Measurements from ENCODE around the gene TRIM13.
"Not testable (repeated sequence)": the region's sequence is repeated elsewhere in the genome, so short reads cannot be mapped to it uniquely, and the experiment has no call there.

TRIM13 gene

DNA sequence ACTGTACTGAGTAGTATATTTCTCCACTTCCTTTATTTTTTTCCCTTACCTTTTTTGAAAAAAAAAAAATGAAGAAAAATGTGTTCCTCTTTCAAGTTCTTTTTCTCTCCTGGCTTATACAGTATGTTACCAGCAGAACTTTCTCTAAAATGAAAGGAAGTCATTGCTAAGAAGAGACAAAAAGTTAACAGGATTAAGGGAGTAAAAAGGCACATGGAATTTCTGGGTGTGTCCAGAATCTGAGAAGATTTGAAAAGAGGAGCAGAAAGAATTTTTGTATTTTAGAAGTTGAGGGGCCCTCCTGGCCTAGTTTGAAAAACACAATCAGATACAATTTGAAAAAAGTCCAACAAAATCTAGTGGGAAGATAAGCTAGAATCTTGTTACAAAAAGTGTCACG, 21.0 kb upstream of the TRIM13 start:
- no peaks in the 10 kb centered on the region for H3K27me3 ChIP-seq (replicated peaks; ENCODE audit: control insufficient read depth, insufficient read depth, low read length, poor library complexity, severe bottlenecking)
- no peaks in the 10 kb centered on the region for H3K4me1 ChIP-seq (ENCODE audit: control insufficient read depth, insufficient read depth, low read length, poor library complexity, severe bottlenecking)
- no peak overlapping the region for H3K4me3 ChIP-seq (ENCODE audit: insufficient read depth, low read depth, low read length, poor library complexity, severe bottlenecking)
- no peaks in the 10 kb centered on the region for H3K36me3 ChIP-seq (ENCODE audit: control insufficient read depth, insufficient read depth, low read length)
- DNase-seq = no peak
- H3K27ac ChIP-seq (ENCODE audit: insufficient read depth, low read length, poor library complexity, severe bottlenecking) = no peak overlapping the region
- no peaks in the 10 kb centered on the region for H3K9me3 ChIP-seq (ENCODE audit: control insufficient read depth, low read length)

DNA sequence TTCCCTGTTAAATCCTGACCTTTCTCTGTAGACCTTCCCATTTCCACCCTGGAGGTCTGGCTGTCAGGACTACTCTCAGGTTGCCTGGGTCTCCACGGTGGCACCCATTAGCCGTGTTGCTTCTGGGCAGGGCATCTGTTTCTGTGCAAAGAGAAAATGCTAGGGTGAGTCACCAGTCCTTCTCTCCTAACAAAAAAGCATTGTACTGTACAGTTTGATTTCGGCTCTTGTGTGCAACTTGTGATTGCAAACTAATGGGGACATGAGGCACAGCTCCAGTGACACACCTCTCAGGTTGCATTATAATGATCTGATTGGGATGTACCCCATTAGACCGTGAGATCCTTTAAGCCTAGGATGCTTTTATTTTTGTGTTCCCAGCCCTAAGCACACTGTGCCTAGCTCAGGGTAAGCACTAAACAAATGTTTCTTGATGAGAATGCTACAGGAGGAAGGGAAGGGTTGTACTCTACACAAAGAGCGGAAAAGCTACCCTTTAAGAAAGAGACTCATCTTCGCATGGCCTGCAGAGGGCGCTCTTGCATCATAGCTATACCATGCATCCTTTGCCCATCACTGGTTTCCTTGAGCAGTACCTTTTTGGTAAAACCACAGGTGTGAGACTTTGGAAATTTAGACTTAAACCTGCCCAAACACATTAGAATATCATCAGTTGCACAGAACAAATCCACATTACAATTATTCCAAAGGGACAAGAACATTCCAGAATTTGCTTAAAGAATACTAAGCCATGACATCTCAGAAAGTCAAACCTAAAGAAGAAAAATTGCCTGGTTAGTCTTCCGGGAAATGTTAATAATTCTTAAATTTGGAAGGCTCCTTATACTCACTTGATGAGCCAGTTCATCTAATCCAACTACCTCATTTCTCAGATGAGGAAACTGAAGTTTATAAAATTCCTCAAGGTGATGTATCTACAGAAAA, 20.3 kb upstream of the TRIM13 start:
- H3K4me3 ChIP-seq (ENCODE audit: insufficient read depth, low read depth, low read length, poor library complexity, severe bottlenecking) = no peak overlapping the region
- H3K27ac ChIP-seq (ENCODE audit: insufficient read depth, low read length, poor library complexity, severe bottlenecking) = no peak overlapping the region
- H3K4me1 ChIP-seq (ENCODE audit: control insufficient read depth, insufficient read depth, low read length, poor library complexity, severe bottlenecking) = no peaks in the 10 kb centered on the region
- H3K27me3 ChIP-seq (replicated peaks; ENCODE audit: control insufficient read depth, insufficient read depth, low read length, poor library complexity, severe bottlenecking) = no peaks in the 10 kb centered on the region
- H3K36me3 ChIP-seq (ENCODE audit: control insufficient read depth, insufficient read depth, low read length) = no peaks in the 10 kb centered on the region
- DNase-seq = peak; percentile 52 to 70 (median 58)
- H3K9me3 ChIP-seq (ENCODE audit: control insufficient read depth, low read length) = no peaks in the 10 kb centered on the region

DNA sequence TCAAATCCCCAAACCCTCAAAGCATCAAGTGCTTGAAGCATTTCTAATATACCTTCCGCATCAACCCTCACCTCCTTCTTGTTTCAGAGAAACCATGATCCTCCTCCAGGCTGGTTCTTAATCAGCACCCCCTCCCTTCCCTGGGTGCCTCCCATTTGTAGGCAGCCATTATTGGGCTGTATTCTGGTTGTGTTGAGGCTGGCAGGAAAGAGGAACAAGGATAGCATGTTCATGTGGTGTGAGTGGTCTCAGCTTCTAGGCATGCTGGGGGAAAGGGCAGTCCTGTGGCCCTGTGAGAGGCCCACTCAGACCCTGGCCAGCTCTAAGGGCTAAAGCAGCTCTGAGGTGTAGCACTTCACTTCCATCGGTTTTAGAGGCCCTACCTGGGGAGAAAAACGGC, 18.9 kb upstream of the TRIM13 start:
- Histone ChIP-seq H3K9me3 (ENCODE audit: control insufficient read depth, low read length) (no peaks in the 10 kb centered on the region), H3K27ac (ENCODE audit: insufficient read depth, low read length, poor library complexity, severe bottlenecking) (no peak overlapping the region), H3K27me3 (replicated peaks; ENCODE audit: control insufficient read depth, insufficient read depth, low read length, poor library complexity, severe bottlenecking) (no peaks in the 10 kb centered on the region), H3K36me3 (ENCODE audit: control insufficient read depth, insufficient read depth, low read length) (no peaks in the 10 kb centered on the region), H3K4me3 (ENCODE audit: insufficient read depth, low read depth, low read length, poor library complexity, severe bottlenecking) (no peak overlapping the region), H3K4me1 (ENCODE audit: control insufficient read depth, insufficient read depth, low read length, poor library complexity, severe bottlenecking) (no peaks in the 10 kb centered on the region)
- no peak for DNase-seq

DNA sequence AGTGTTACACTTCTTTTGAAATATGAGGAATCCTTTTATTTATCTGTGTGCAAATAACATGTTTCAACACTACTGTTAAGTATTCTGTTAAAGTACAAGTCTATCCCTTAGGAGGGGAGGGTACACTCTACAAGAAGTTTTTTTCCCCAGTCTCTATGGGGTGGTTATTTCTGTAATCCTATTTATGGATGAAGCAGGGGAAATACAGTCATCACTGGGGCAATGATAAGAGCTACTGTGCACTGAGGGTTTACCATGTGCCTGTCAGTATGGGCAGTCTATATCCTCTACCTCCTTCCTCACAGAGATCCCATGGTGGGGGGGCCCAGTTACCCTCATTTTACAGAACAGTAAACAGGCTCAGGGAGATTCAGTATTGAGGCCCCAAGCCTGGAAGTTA, 16.6 kb upstream of the TRIM13 start:
- no peak overlapping the region for H3K27ac ChIP-seq (ENCODE audit: insufficient read depth, low read length, poor library complexity, severe bottlenecking)
- no peaks in the 10 kb centered on the region for H3K27me3 ChIP-seq (replicated peaks; ENCODE audit: control insufficient read depth, insufficient read depth, low read length, poor library complexity, severe bottlenecking)
- H3K4me3 ChIP-seq (ENCODE audit: insufficient read depth, low read depth, low read length, poor library complexity, severe bottlenecking) = no peak overlapping the region
- H3K36me3 ChIP-seq (ENCODE audit: control insufficient read depth, insufficient read depth, low read length) = no peaks in the 10 kb centered on the region
- DNase-seq = no peak
- H3K4me1 ChIP-seq (ENCODE audit: control insufficient read depth, insufficient read depth, low read length, poor library complexity, severe bottlenecking) = no peaks in the 10 kb centered on the region
- no peaks in the 10 kb centered on the region for H3K9me3 ChIP-seq (ENCODE audit: control insufficient read depth, low read length)

DNA sequence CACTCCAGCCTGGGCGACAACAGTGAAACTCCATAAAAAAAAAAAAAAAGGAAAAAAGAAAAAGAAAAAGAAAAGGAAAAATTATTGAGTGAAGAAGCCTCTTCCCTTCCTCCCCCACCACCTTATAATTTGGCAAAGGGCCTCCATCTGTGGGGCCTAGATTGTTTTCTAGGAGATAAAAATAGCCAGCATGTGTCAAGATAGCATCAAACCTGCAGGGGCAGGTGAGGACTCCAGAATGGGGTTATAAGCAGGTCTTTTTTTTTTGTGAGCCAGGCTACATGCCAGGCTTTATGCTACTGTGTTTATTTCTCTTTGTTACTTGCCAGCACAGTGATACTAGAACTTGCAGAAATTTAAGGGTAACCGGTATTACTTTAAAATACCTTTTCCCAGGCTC, 11.7 kb upstream of the TRIM13 start:
- H3K36me3 ChIP-seq (ENCODE audit: control insufficient read depth, insufficient read depth, low read length) = no peaks in the 10 kb centered on the region

DNA sequence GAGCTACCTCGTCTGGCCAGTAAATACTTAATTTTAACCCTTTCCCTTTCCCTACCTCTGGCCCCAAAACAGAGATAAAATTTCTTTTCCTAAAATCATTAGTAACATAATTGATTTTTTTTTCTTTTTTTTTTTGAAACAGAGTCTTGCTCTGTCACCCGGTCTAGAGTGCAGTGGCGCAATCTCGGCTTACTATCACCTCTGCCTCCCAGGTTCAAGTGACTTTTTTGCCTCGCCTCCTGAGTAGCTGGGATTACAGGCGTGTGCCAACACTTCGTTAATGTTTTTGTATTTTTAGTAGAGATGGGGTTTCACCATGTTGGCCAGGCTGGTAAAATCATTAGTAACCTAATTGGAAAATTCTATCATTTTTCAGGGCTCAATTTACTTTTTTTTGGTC, 10.4 kb upstream of the TRIM13 start:
- no peak for DNase-seq
- no peaks in the 10 kb centered on the region for H3K27me3 ChIP-seq (replicated peaks; ENCODE audit: control insufficient read depth, insufficient read depth, low read length, poor library complexity, severe bottlenecking)
- H3K4me1 ChIP-seq (ENCODE audit: control insufficient read depth, insufficient read depth, low read length, poor library complexity, severe bottlenecking) = no peaks in the 10 kb centered on the region
- H3K9me3 ChIP-seq (ENCODE audit: control insufficient read depth, low read length) = no peaks in the 10 kb centered on the region
- H3K4me3 ChIP-seq (ENCODE audit: insufficient read depth, low read depth, low read length, poor library complexity, severe bottlenecking) = no peak overlapping the region
- no peak overlapping the region for H3K27ac ChIP-seq (ENCODE audit: insufficient read depth, low read length, poor library complexity, severe bottlenecking)
- H3K36me3 ChIP-seq (ENCODE audit: control insufficient read depth, insufficient read depth, low read length) = no peaks in the 10 kb centered on the region

More for the DNA sequence above, 11.7 kb upstream of the TRIM13 start:
- H3K4me3 ChIP-seq (ENCODE audit: insufficient read depth, low read depth, low read length, poor library complexity, severe bottlenecking) = no peak overlapping the region
- no peak overlapping the region for H3K27ac ChIP-seq (ENCODE audit: insufficient read depth, low read length, poor library complexity, severe bottlenecking)
- no peaks in the 10 kb centered on the region for H3K4me1 ChIP-seq (ENCODE audit: control insufficient read depth, insufficient read depth, low read length, poor library complexity, severe bottlenecking)
- H3K9me3 ChIP-seq (ENCODE audit: control insufficient read depth, low read length) = no peaks in the 10 kb centered on the region
- H3K27me3 ChIP-seq (replicated peaks; ENCODE audit: control insufficient read depth, insufficient read depth, low read length, poor library complexity, severe bottlenecking) = no peaks in the 10 kb centered on the region
- no peak for DNase-seq

DNA sequence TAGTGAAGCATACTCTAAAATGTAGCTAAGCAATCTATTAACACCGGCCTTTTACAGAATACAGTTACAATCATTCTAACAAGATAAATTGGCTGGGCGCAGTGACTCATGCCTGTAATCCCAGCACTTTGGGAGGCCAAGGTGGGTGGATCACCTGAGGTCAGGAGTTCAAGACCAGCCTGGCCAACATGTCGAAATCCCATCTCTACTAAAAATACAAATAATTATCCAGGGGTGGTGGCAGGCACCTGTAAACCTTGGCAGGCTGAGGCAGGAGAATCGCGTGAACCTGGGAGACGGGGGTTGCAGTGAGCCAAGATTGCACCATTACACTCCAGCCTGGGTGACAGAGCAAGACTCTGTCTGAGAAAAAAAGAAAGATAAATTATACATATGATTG, 6.2 kb upstream of the TRIM13 start:
- H3K27ac ChIP-seq (ENCODE audit: insufficient read depth, low read length, poor library complexity, severe bottlenecking); DNase-seq; H3K27me3 ChIP-seq (replicated peaks; ENCODE audit: control insufficient read depth, insufficient read depth, low read length, poor library complexity, severe bottlenecking); H3K4me3 ChIP-seq (ENCODE audit: insufficient read depth, low read depth, low read length, poor library complexity, severe bottlenecking); H3K9me3 ChIP-seq (ENCODE audit: control insufficient read depth, low read length); H3K4me1 ChIP-seq (ENCODE audit: control insufficient read depth, insufficient read depth, low read length, poor library complexity, severe bottlenecking); H3K36me3 ChIP-seq (ENCODE audit: control insufficient read depth, insufficient read depth, low read length): not testable (repeated sequence)

DNA sequence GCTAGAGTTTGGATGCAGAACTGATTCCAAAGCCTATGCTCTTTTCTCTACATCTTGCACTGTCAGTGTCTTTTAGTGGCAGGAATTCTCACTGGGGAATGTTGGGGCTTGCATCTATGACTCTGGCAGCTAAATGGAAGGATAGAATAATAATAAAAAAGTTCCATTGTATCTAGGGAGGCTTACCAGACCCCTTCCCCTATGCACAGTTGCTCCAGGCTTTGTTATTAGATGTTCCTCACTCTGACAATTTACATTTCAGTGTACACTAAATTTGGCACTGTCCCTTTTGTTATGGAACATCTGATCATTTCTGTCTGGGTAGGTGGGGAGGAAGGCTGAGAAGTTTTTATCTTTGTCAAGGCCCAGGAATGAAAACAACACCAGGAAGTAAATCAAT, 3.7 kb upstream of the TRIM13 start:
- no peaks in the 10 kb centered on the region for H3K9me3 ChIP-seq (ENCODE audit: control insufficient read depth, low read length)
- peaks cover 12% of the 10 kb centered on the region for H3K4me1 ChIP-seq (ENCODE audit: control insufficient read depth, insufficient read depth, low read length, poor library complexity, severe bottlenecking)
- no peak overlapping the region for H3K4me3 ChIP-seq (ENCODE audit: insufficient read depth, low read depth, low read length, poor library complexity, severe bottlenecking)
- H3K36me3 ChIP-seq (ENCODE audit: control insufficient read depth, insufficient read depth, low read length) = no peaks in the 10 kb centered on the region
- DNase-seq = no peak
- H3K27me3 ChIP-seq (replicated peaks; ENCODE audit: control insufficient read depth, insufficient read depth, low read length, poor library complexity, severe bottlenecking) = no peaks in the 10 kb centered on the region
- no peak overlapping the region for H3K27ac ChIP-seq (ENCODE audit: insufficient read depth, low read length, poor library complexity, severe bottlenecking)

DNA sequence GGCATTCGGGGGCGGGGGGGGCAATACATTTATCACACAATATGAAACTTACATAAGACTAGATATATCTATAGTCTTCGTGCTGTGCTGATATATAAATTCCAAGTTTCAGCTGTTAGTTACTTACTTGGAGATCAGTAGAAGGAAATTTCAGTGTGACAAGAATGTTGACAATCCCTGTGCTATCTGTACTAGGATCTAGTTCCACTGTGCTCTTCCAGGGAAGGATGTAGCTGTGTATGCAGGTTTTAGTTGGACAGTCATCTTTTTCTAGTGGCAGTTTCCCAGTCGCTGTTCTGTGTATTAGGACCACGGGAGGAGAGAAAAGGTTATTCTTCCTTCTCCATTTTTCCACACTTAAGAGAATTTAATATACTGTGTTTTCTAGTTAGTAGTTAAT, 3.2 kb upstream of the TRIM13 start:
- H3K27me3 ChIP-seq (replicated peaks; ENCODE audit: control insufficient read depth, insufficient read depth, low read length, poor library complexity, severe bottlenecking) = no peaks in the 10 kb centered on the region
- no peak for DNase-seq
- no peak overlapping the region for H3K27ac ChIP-seq (ENCODE audit: insufficient read depth, low read length, poor library complexity, severe bottlenecking)
- no peak overlapping the region for H3K4me3 ChIP-seq (ENCODE audit: insufficient read depth, low read depth, low read length, poor library complexity, severe bottlenecking)
- peaks cover 18% of the 10 kb centered on the region for H3K4me1 ChIP-seq (ENCODE audit: control insufficient read depth, insufficient read depth, low read length, poor library complexity, severe bottlenecking)
- no peaks in the 10 kb centered on the region for H3K9me3 ChIP-seq (ENCODE audit: control insufficient read depth, low read length)
- H3K36me3 ChIP-seq (ENCODE audit: control insufficient read depth, insufficient read depth, low read length) = no peaks in the 10 kb centered on the region

DNA sequence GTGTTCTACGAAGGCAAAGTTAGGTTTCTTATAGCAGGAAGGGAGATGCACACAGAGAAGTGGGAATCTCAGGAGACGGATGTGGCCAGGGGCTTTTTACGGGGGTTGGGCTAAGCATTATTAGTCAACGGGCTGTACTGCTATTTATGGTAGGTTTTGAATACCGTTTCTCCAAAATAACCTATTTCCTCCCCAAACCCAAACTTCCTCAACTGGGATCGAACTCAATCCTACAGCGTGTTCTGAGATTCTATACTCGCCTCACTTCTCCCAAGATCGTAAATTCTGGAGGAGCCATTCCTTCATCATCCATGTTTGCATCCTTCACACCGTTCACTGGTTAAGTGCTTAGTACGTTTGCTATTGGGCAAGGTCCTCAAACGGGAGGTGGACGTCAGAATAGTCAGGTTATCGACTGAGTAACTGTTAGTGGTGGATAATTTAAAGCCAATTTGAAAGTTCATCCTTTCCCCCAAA, 1.2 kb upstream of the TRIM13 start:
- peaks cover 3% of the 10 kb centered on the region for H3K36me3 ChIP-seq (ENCODE audit: control insufficient read depth, insufficient read depth, low read length)
- no peaks in the 10 kb centered on the region for H3K27me3 ChIP-seq (replicated peaks; ENCODE audit: control insufficient read depth, insufficient read depth, low read length, poor library complexity, severe bottlenecking)
- no peaks in the 10 kb centered on the region for H3K9me3 ChIP-seq (ENCODE audit: control insufficient read depth, low read length)
- no peak for DNase-seq
- peak overlapping the region; percentile 58 for H3K27ac ChIP-seq (ENCODE audit: insufficient read depth, low read length, poor library complexity, severe bottlenecking)
- H3K4me1 ChIP-seq (ENCODE audit: control insufficient read depth, insufficient read depth, low read length, poor library complexity, severe bottlenecking) = peaks cover 27% of the 10 kb centered on the region
- peak overlapping the region; percentile 74 for H3K4me3 ChIP-seq (ENCODE audit: insufficient read depth, low read depth, low read length, poor library complexity, severe bottlenecking)

Measured in effector memory CD4-positive, alpha-beta T cell (primary cell).